Stimulated activated CD8-positive, alpha-beta memory T cell treated with anti-CD3 and anti-CD28 coated beads, Interleukin-12 subunit alpha, Interleukin-12 subunit beta, amount 100 ng/mL, for 24 hours (primary cell): ENCODE measurements around the gene MRPL39.

Experiments
- DNase-seq: peaks from one replicate; pipeline ENCODE4 v3.0.0-alpha.2; 2020; ENCODE audit errors: extremely low read depth

The MRPL39 gene

GRCh38 chr21:25614441-25614840, 7.2 kb upstream of the MRPL39 start:
- DNase-seq: no peak

GRCh38 chr21:25608044-25608737, 910 bp upstream of the MRPL39 start:
- peak; percentile 30 for DNase-seq

GRCh38 chr21:25589887-25590286, 17.4 kb downstream of the MRPL39 start:
- DNase-seq: no peak

- no peak for DNase-seq
Observed at GRCh38 chr21:25586791-25587190, 20.5 kb downstream of the MRPL39 start.

- DNase-seq: no peak
Observed at GRCh38 chr21:25586326-25586725, 21.0 kb downstream of the MRPL39 start.

- no peak for DNase-seq
Observed at GRCh38 chr21:25584833-25585676, 22.2 kb downstream of the MRPL39 start.

- no peak for DNase-seq
Observed at GRCh38 chr21:25583370-25584130, 23.7 kb downstream of the MRPL39 start.

GRCh38 chr21:25582888-25583287, 24.4 kb downstream of the MRPL39 start:
- no peak for DNase-seq

GRCh38 chr21:25582164-25582790, 25.0 kb downstream of the MRPL39 start:
- no peak for DNase-seq

GRCh38 chr21:25581582-25581981, 25.7 kb downstream of the MRPL39 start:
- DNase-seq: no peak

- no peak for DNase-seq
Observed at GRCh38 chr21:25580912-25581260, 26.4 kb downstream of the MRPL39 start.

GRCh38 chr21:25579226-25580013, 27.9 kb downstream of the MRPL39 start:
- DNase-seq: no peak

- DNase-seq: no peak
Observed at GRCh38 chr21:25578056-25578961, 29.0 kb downstream of the MRPL39 start.

GRCh38 chr21:25577424-25578055, 29.7 kb downstream of the MRPL39 start:
- DNase-seq: no peak

GRCh38 chr21:25573409-25574206, 33.7 kb downstream of the MRPL39 start:
- no peak for DNase-seq

GRCh38 chr21:25572861-25573310, 34.4 kb downstream of the MRPL39 start:
- no peak for DNase-seq

GRCh38 chr21:25571726-25572121, 35.6 kb downstream of the MRPL39 start:
- DNase-seq: no peak

GRCh38 chr21:25569711-25570110, 37.6 kb downstream of the MRPL39 start:
- no peak for DNase-seq

GRCh38 chr21:25569084-25569483, 38.2 kb downstream of the MRPL39 start:
- DNase-seq: no peak
